Bronchial epithelial cell (primary cell): ENCODE data around the gene FN3K. TPM values are rescaled to one million over a fixed set of nuclear protein-coding genes. Genes with fewer than 3 reads are reported as not detected.

ENCODE experiments used
- DNase-seq: peaks from one replicate; pipeline ENCODE4 v3.0.0-alpha.2; 2010; ENCODE audit warnings: low read depth
- FAIRE-seq: peaks from 2 replicates; lab custom pipeline; 2011; peaks lifted over from hg19 to GRCh38; lab: Jason Lieb, UNC
- H3K27me3 ChIP-seq: 2 replicates; pipeline ENCODE4 v1.5.1; 2011; ENCODE audit warnings: low read length; ENCODE audit not compliant: control insufficient read depth, insufficient read depth
- H3K36me3 ChIP-seq: 2 replicates; pipeline ENCODE4 v1.5.1; 2011; ENCODE audit warnings: low read length; ENCODE audit not compliant: control insufficient read depth, insufficient read depth
- H3K4me3 ChIP-seq: 2 replicates; pipeline ENCODE4 v1.5.1; 2011; ENCODE audit warnings: mild to moderate bottlenecking, low read depth, low read length, control low read depth
- CTCF ChIP-seq: IDR thresholded peaks from 2 replicates; pipeline ENCODE4 v1.5.1; 2011; ENCODE audit warnings: mild to moderate bottlenecking, moderate library complexity, low read length, control low read depth, inconsistent platforms; ENCODE audit not compliant: insufficient read depth, severe bottlenecking
- total RNA-seq: library from RNA; depleted of rRNA; stranded (reverse); fragments of >200 nt; gene quantifications from 2 replicates; pipeline ENCODE4 v1.2.1, GENCODE V29; 2014

Gene FN3K
- total RNA-seq, 1 donor from 2014 or later, result 3.7 TPM

GRCh38 chr17:82716203-82717010 is 19.0 kb upstream of the FN3K start, which contains the start of gene FN3KRP:
Gene FN3KRP, plus strand, starts transcription at chr17:82716706. Its CDS starts 50 bp downstream, at chr17:82716756.
- Histone ChIP-seq H3K36me3 (peaks cover 4% of the 10 kb centered on the region), H3K4me3 (peak within 1 kb of the TSS; percentile 76), H3K27me3 (no peaks in the 10 kb centered on the region)
- peak; percentile 74 for DNase-seq
- TF ChIP-seq CTCF, result no peak
- no peak for FAIRE-seq

GRCh38 chr17:82718986-82719685 is 16.3 kb upstream of the FN3K start:
- H3K4me3 ChIP-seq, result no peak overlapping the region
- no peak for FAIRE-seq

GRCh38 chr17:82720204-82720603 is 15.2 kb upstream of the FN3K start:
- no peak for TF ChIP-seq CTCF
- H3K27me3 ChIP-seq, result no peaks in the 10 kb centered on the region
- no peak for DNase-seq
- no peak for FAIRE-seq
- H3K36me3 ChIP-seq, result peaks cover 7% of the 10 kb centered on the region
- no peak overlapping the region for H3K4me3 ChIP-seq

More at GRCh38 chr17:82718986-82719685, 16.3 kb upstream of the FN3K start:
- Histone ChIP-seq H3K27me3 (no peaks in the 10 kb centered on the region), H3K36me3 (peaks cover 7% of the 10 kb centered on the region)
- no peak for DNase-seq
- TF ChIP-seq CTCF, result no peak

- TF ChIP-seq CTCF, result no peak
- H3K4me3 ChIP-seq, result no peak overlapping the region
- no peaks in the 10 kb centered on the region for H3K27me3 ChIP-seq
- FAIRE-seq, result no peak
- no peak for DNase-seq
- H3K36me3 ChIP-seq, result peaks cover 9% of the 10 kb centered on the region
Observed at GRCh38 chr17:82722341-82723013, 12.9 kb upstream of the FN3K start.

- FAIRE-seq (peak; percentile 86), DNase-seq (no peak)
- Histone ChIP-seq H3K36me3 (peaks cover 9% of the 10 kb centered on the region), H3K4me3 (no peak overlapping the region), H3K27me3 (no peaks in the 10 kb centered on the region)
- no peak for TF ChIP-seq CTCF
Observed at GRCh38 chr17:82723169-82723807, 12.1 kb upstream of the FN3K start.
